Stomach (tissue), 4 donors: Measurements from ENCODE around the gene BNC2.

Experiments
- CTCF ChIP-seq, 7 experiments: fragments of 450-650 bp in 4 of 7; fragments of 200-600 bp in 3 of 7; sonication (generic) in 3 of 7; IDR thresholded peaks; one replicate each; pipeline ENCODE4 v1.5.1; 2016 to 2019; ENCODE audit warnings: antibody characterized with exemption in 7 of 7, control low read depth in 2 of 7, mild to moderate bottlenecking in 1 of 7
- EP300 ChIP-seq: sonication (generic); formaldehyde crosslinking; IDR thresholded peaks from one replicate; pipeline ENCODE4 v1.6.1; 2017; ENCODE audit warnings: antibody characterized with exemption

GRCh38 chr9:16385590-16385989, 484.9 kb downstream of the BNC2 start:
- TF ChIP-seq CTCF (IDR thresholded peaks at IDR 0.05) (no peak), EP300 (no peak)
